T-cell (primary cell): ENCODE results near the gene RNF213. TPM values are rescaled to one million over a fixed set of nuclear protein-coding genes. Genes with fewer than 3 reads are reported as not detected.
A peak's percentile ranks its signal among the peaks of the same experiment; 100 is the strongest.

ENCODE experiments used
- ATAC-seq, 4 experiments: fragments of 200-7000 bp in 3 of 4; fragments of 150-1000 bp in 1 of 4; cut with Tn5 transposase; replicated peaks in 1 of 4; 1 replicate in 3 of 4; 2 replicates in 1 of 4; pipeline ENCODE4 v1.10.0; 2021; ENCODE audit warnings: moderate library complexity in 3 of 4, mild to moderate bottlenecking in 2 of 4, moderate number of reproducible peaks in 1 of 4
- CTCF ChIA-PET, 2 donors: fragments of 300-600 bp; sonication (Branson Sonifier 250); formaldehyde crosslinking; loops; one replicate each; lab custom pipeline; 2022; ENCODE audit warnings: antibody characterized with exemption in 2 of 2; lab: Charles Lee
- POLR2A ChIA-PET, 2 donors: fragments of 300-600 bp; sonication (Branson Sonifier 250); formaldehyde crosslinking; loops; one replicate each; lab custom pipeline; 2022; ENCODE audit warnings: antibody characterized with exemption in 2 of 2; lab: Charles Lee
- DNase-seq, 35 experiments: peaks; one replicate each; pipeline versions ENCODE4 v3.0.0 to v3.0.0-alpha.2; 2013 to 2023
- H3K27ac ChIP-seq: one replicate; pipeline ENCODE4 v1.5.1; 2013; ENCODE audit warnings: low read length
- H3K27me3 ChIP-seq, 2 experiments: replicated peaks in 1 of 2; 1 replicate in 1 of 2; 2 replicates in 1 of 2; pipeline versions ENCODE4 v1.6.1 to v1.7.0; 2013; ENCODE audit warnings: low read length in 1 of 2, mixed read lengths in 1 of 2; ENCODE audit not compliant: control insufficient read depth in 2 of 2, insufficient read depth in 2 of 2; ENCODE audit errors: extremely low read depth in 1 of 2
- H3K36me3 ChIP-seq, 2 donors: 1 replicate in 1 of 2; 2 replicates in 1 of 2; pipeline versions ENCODE4 v1.6.1 to v1.7.0; 2013; ENCODE audit warnings: low read length in 1 of 2; ENCODE audit not compliant: control insufficient read depth in 2 of 2, insufficient read depth in 1 of 2; ENCODE audit errors: extremely low read depth in 1 of 2
- H3K4me1 ChIP-seq, 2 experiments: 1 replicate in 1 of 2; 2 replicates in 1 of 2; pipeline versions ENCODE4 v1.6.1 to v1.7.0; 2013; ENCODE audit warnings: low read length in 2 of 2, mixed read lengths in 1 of 2; ENCODE audit not compliant: insufficient read depth in 2 of 2, control insufficient read depth in 1 of 2; ENCODE audit errors: extremely low read depth in 1 of 2
- H3K4me3 ChIP-seq, 2 donors: 1 replicate in 1 of 2; 2 replicates in 1 of 2; pipeline versions ENCODE4 v1.5.1 to v1.7.0; 2013; ENCODE audit warnings: mild to moderate bottlenecking in 2 of 2, low read length in 1 of 2, moderate library complexity in 1 of 2; ENCODE audit not compliant: control insufficient read depth in 1 of 2; ENCODE audit errors: extremely low read depth in 1 of 2
- H3K9me3 ChIP-seq: 2 replicates; pipeline ENCODE4 v1.7.0; 2013
- H3K27ac Mint-ChIP-seq, 2 donors: one replicate each; pipeline ENCODE4 v1.8.0; 2020 to 2021; ENCODE audit warnings: mild to moderate bottlenecking in 2 of 2, mixed read lengths in 2 of 2
- H3K27me3 Mint-ChIP-seq, 2 donors: one replicate each; pipeline ENCODE4 v1.8.0; 2021 to 2022; ENCODE audit warnings: mixed read lengths in 2 of 2
- H3K36me3 Mint-ChIP-seq: one replicate; pipeline ENCODE4 v1.8.0; 2021; ENCODE audit warnings: mixed read lengths
- H3K4me1 Mint-ChIP-seq, 3 donors: one replicate each; pipeline ENCODE4 v1.8.0; 2020 to 2022; ENCODE audit warnings: mixed read lengths in 3 of 3, mild to moderate bottlenecking in 1 of 3
- H3K4me3 Mint-ChIP-seq, 3 donors: one replicate each; pipeline ENCODE4 v1.8.0; 2020 to 2022; ENCODE audit warnings: mild to moderate bottlenecking in 3 of 3, mixed read lengths in 3 of 3, moderate library complexity in 3 of 3
- H3K9me3 Mint-ChIP-seq, 3 donors: one replicate each; pipeline ENCODE4 v1.8.0; 2020 to 2022; ENCODE audit warnings: mixed read lengths in 3 of 3
- WGBS: methylation state at CpG from one replicate; pipeline ENCODE4 v1.1.5; 2013; ENCODE audit warnings: missing lambda C conversion rate; ENCODE audit not compliant: insufficient coverage; 5-methylcytosine and 5-hydroxymethylcytosine counted together
- total RNA-seq, 35 experiments: library from RNA in 6 of 35; stranded (reverse) in 6 of 35; fragments of 120-200 nt in 1 of 35; gene quantifications; one replicate each; pipeline versions ENCODE4 v1.2.1 to v1.2.4 and lab custom pipeline; 2013 to 2026

The RNF213 gene
- total RNA-seq, 5 donors from 2014 or later (not counting 1 experiment from before 2014, with no cell fraction given): 433 to 628 (median 590) TPM

GRCh38 chr17:80365001-80365965 is 104.6 kb downstream of the RNF213 start:
- H3K27me3 ChIP-seq: no peaks in the 10 kb centered on the region
- Mint-ChIP-seq H3K27me3 (no peaks in the 10 kb centered on the region), H3K9me3 (no peaks in the 10 kb centered on the region), H3K27ac (no peak overlapping the region), H3K4me1 (no peaks in the 10 kb centered on the region), H3K36me3 (peaks cover 73% of the 10 kb centered on the region), H3K4me3 (no peak overlapping the region)
- H3K36me3 ChIP-seq: peaks cover 39 to 95% of the 10 kb centered on the region in 2 donors
- CTCF ChIA-PET: interaction anchor here in 1 of 2 donors (0.7 kb wide), 1 partner anchor 222 kb away, joined by 3 read pairs; no protein-coding TSS in a partner anchor
- H3K9me3 ChIP-seq: no peaks in the 10 kb centered on the region
- POLR2A ChIA-PET: no interaction called here
- no peak overlapping the region for H3K27ac ChIP-seq
- H3K4me3 ChIP-seq: no peak overlapping the region
- DNase-seq: no peak
- H3K4me1 ChIP-seq: no peaks in the 10 kb centered on the region
- WGBS: 94% methylated on average over 20 of the region's 29 CpGs
- no peak for ATAC-seq

- no peaks in the 10 kb centered on the region for H3K9me3 Mint-ChIP-seq
- Histone ChIP-seq H3K27ac (no peak overlapping the region), H3K36me3 (peaks cover 36 to 95% of the 10 kb centered on the region in 2 donors), H3K27me3 (no peaks in the 10 kb centered on the region), H3K9me3 (no peaks in the 10 kb centered on the region), H3K4me3 (no peak overlapping the region), H3K4me1 (no peaks in the 10 kb centered on the region)
- ChIA-PET CTCF (interaction anchor here in 1 of 2 donors (0.7 kb wide), 1 partner anchor 223 kb away, joined by 3 read pairs; no protein-coding TSS in a partner anchor), POLR2A (no interaction called here)
- H3K4me3 Mint-ChIP-seq: no peak overlapping the region
- no peaks in the 10 kb centered on the region for H3K4me1 Mint-ChIP-seq
- no peaks in the 10 kb centered on the region for H3K27me3 Mint-ChIP-seq
- 93% methylated on average over 10 of the region's 11 CpGs for WGBS
- H3K27ac Mint-ChIP-seq: peak overlapping the region in 1 of 2 donors; percentile 52
- no peak for ATAC-seq
- DNase-seq: no peak
- peaks cover 72% of the 10 kb centered on the region for H3K36me3 Mint-ChIP-seq
Observed at GRCh38 chr17:80365983-80366382, 105.3 kb downstream of the RNF213 start.

DNA sequence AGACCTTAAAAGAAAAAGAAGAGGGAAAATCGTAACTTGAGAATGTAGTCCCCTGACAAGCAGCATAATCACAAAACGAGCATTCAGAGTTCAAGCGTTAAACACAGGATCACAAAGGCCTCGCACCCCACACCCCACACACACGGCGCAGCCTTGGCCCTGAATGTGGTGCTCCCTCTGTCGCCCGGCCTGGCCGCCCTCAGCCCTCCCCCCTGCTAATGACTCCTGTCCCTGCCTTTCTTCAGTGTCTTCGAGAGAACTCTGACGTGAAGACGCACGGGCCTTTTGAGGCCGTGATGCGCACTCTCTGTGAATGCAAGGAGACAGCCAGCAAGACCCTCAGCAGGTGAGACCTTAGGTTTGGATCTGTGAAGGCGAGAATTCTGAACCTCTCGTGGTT is 106.9 kb downstream of the RNF213 start:
- H3K36me3 Mint-ChIP-seq: peaks cover 69% of the 10 kb centered on the region

GRCh38 chr17:80371196-80371595 is 110.5 kb downstream of the RNF213 start:
- DNase-seq (no peak), ATAC-seq (no peak)
- 60% methylated on average over 1 of the region's 5 CpGs for WGBS
- no peaks in the 10 kb centered on the region for H3K27me3 Mint-ChIP-seq
- CTCF ChIA-PET: no interaction called here
- peak overlapping the region in 1 of 2 donors; percentile 59 for H3K27ac Mint-ChIP-seq
- H3K9me3 Mint-ChIP-seq: no peaks in the 10 kb centered on the region
- Histone ChIP-seq H3K4me1 (no peaks in the 10 kb centered on the region), H3K36me3 (peaks cover 24 to 94% of the 10 kb centered on the region in 2 donors), H3K9me3 (no peaks in the 10 kb centered on the region), H3K27ac (no peak overlapping the region), H3K27me3 (no peaks in the 10 kb centered on the region), H3K4me3 (no peak overlapping the region)
- H3K36me3 Mint-ChIP-seq: peaks cover 63% of the 10 kb centered on the region
- no peaks in the 10 kb centered on the region for H3K4me1 Mint-ChIP-seq
- H3K4me3 Mint-ChIP-seq: no peak overlapping the region
- POLR2A ChIA-PET: interaction anchor here in 1 of 2 donors (0.9 kb wide), 1 partner anchor 11 kb away, joined by 3 read pairs; no protein-coding TSS in a partner anchor

More for the DNA sequence above, 106.9 kb downstream of the RNF213 start:
- DNase-seq: no peak
- ChIA-PET POLR2A (no interaction called here), CTCF (no interaction called here)
- no peak overlapping the region for H3K27ac Mint-ChIP-seq
- ATAC-seq: no peak
- H3K4me1 ChIP-seq: no peaks in the 10 kb centered on the region
- peaks cover 28 to 96% of the 10 kb centered on the region in 2 donors for H3K36me3 ChIP-seq
- H3K9me3 ChIP-seq: no peaks in the 10 kb centered on the region
- H3K4me1 Mint-ChIP-seq: no peaks in the 10 kb centered on the region
- H3K9me3 Mint-ChIP-seq: no peaks in the 10 kb centered on the region
- no peaks in the 10 kb centered on the region for H3K27me3 Mint-ChIP-seq
- no peak overlapping the region for H3K4me3 ChIP-seq
- H3K27ac ChIP-seq: no peak overlapping the region
- WGBS: 98% methylated on average over 8 of the region's 17 CpGs
- H3K4me3 Mint-ChIP-seq: no peak overlapping the region
- H3K27me3 ChIP-seq: no peaks in the 10 kb centered on the region

DNA sequence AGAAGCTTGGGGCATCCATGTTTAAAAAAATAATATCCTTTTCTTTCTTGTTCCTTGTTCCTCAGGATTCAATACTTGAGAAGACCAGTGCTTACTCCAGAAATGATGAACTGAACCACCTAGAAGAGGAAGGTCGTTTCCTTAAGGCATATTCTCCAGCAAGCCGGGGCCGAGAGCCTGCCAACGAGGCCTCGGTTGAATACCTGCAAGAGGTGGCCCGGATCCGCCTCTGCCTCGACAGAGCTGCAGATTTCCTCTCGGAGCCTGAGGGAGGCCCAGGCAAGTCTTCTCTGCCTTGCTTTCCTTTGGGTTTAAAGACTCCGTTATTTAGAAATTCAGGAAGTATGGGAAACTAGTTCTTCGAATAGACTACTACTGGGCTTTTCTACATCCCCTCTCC is 111.8 kb downstream of the RNF213 start:
- CTCF ChIA-PET: no interaction called here

DNA sequence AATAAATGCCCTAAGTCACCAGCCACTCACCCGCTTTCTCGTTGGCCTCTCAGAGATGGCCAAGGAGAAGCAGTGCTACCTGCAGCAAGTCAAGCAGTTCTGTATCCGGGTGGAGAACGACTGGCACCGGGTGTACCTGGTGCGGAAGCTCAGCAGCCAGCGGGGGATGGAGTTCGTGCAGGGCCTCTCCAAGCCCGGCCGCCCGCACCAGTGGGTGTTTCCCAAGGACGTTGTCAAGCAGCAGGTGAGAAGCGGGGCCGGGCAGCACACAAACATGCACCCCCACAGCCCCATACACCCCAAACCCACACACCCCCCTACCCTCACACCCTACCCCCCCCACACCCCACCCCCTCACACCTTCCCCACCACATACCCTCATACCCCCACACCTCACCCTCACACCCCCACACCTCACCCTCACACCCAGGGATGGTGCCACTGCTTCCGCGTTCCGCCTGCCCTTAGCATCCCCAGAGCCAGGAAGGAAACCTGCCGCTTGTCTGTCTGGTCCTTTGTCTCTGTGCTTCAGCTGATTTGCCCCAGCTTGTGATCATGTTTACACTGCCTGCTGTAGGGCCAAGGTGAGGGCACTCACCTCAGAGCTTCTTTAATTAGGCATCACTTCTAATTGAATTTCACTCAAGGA is 112.4 kb downstream of the RNF213 start:
- H3K36me3 ChIP-seq: peaks cover 26 to 94% of the 10 kb centered on the region in 2 donors
- no peaks in the 10 kb centered on the region for H3K9me3 Mint-ChIP-seq
- CTCF ChIA-PET: interaction anchor here in 1 of 2 donors (0.7 kb wide), 1 partner anchor 245 kb away, joined by 3 read pairs; no protein-coding TSS in a partner anchor
- no peak overlapping the region for H3K27ac ChIP-seq
- no peak for ATAC-seq
- POLR2A ChIA-PET: no interaction called here
- no peaks in the 10 kb centered on the region for H3K27me3 Mint-ChIP-seq
- H3K4me3 ChIP-seq: no peak overlapping the region
- H3K4me1 Mint-ChIP-seq: no peaks in the 10 kb centered on the region
- peak overlapping the region in 1 of 2 donors; percentile 1 for H3K27ac Mint-ChIP-seq
- WGBS: 95% methylated on average over 10 of the region's 18 CpGs
- no peaks in the 10 kb centered on the region for H3K9me3 ChIP-seq
- no peak overlapping the region for H3K4me3 Mint-ChIP-seq
- H3K4me1 ChIP-seq: no peaks in the 10 kb centered on the region
- no peaks in the 10 kb centered on the region for H3K27me3 ChIP-seq
- H3K36me3 Mint-ChIP-seq: peaks cover 64% of the 10 kb centered on the region
- DNase-seq: no peak

More for the DNA sequence above, 111.8 kb downstream of the RNF213 start:
- DNase-seq (no peak), ATAC-seq (no peak)
- Mint-ChIP-seq H3K4me1 (no peaks in the 10 kb centered on the region), H3K36me3 (peaks cover 64% of the 10 kb centered on the region), H3K9me3 (no peaks in the 10 kb centered on the region), H3K27ac (peak overlapping the region in 1 of 2 donors; percentile 23), H3K27me3 (no peaks in the 10 kb centered on the region), H3K4me3 (no peak overlapping the region)
- H3K27ac ChIP-seq: no peak overlapping the region
- POLR2A ChIA-PET: no interaction called here
- no peaks in the 10 kb centered on the region for H3K4me1 ChIP-seq
- no peaks in the 10 kb centered on the region for H3K27me3 ChIP-seq
- WGBS: 98% methylated on average over 8 of the region's 11 CpGs
- H3K36me3 ChIP-seq: peaks cover 30 to 94% of the 10 kb centered on the region in 2 donors
- H3K4me3 ChIP-seq: no peak overlapping the region
- H3K9me3 ChIP-seq: no peaks in the 10 kb centered on the region
